NCI-H1417 treated with DMSO at 0.1 percent for 48 hours (cell line): ENCODE results near the gene LYSET.
"Not testable (repeated sequence)": the region's sequence is repeated elsewhere in the genome, so short reads cannot be mapped to it uniquely, and the experiment has no call there.

ENCODE experiments used
- DNase-seq: peaks from one replicate; lab custom pipeline; 2025; lab: John Stamatoyannopoulos, UW

The LYSET gene

GRCh38 chr14:93184391-93185348 lies at the start of gene LYSET, which contains the start of gene MOAP1:
Gene LYSET (plus strand): TSS chr14:93185317. CDS start chr14:93185406, 89 bp downstream.
Gene MOAP1 (minus strand): TSS chr14:93184897. CDS start chr14:93184242, 655 bp downstream.
- DNase-seq: no peak

- DNase-seq: no peak
Measured at GRCh38 chr14:93135399-93135798, 49.7 kb upstream of the LYSET start.

GRCh38 chr14:93136009-93136408 lies 49.1 kb upstream of the LYSET start:
- DNase-seq: no peak

GRCh38 chr14:93136508-93136907 lies 48.6 kb upstream of the LYSET start:
- DNase-seq: not testable (repeated sequence)

- peak; percentile 49 for DNase-seq
Measured at GRCh38 chr14:93137864-93138263, 47.3 kb upstream of the LYSET start.

- no peak for DNase-seq
Measured at GRCh38 chr14:93142854-93143652, 42.1 kb upstream of the LYSET start.

- no peak for DNase-seq
Measured at GRCh38 chr14:93146119-93146518, 39.0 kb upstream of the LYSET start.

- DNase-seq: no peak
Measured at GRCh38 chr14:93148979-93149378, 36.1 kb upstream of the LYSET start.

- no peak for DNase-seq
Measured at GRCh38 chr14:93150227-93151208, 34.6 kb upstream of the LYSET start.

GRCh38 chr14:93153121-93153520 lies 32.0 kb upstream of the LYSET start:
- DNase-seq: no peak

GRCh38 chr14:93155667-93156066 lies 29.4 kb upstream of the LYSET start:
- no peak for DNase-seq

- no peak for DNase-seq
Measured at GRCh38 chr14:93156693-93157369, 28.3 kb upstream of the LYSET start.

GRCh38 chr14:93158349-93158748 lies 26.8 kb upstream of the LYSET start:
- not testable (repeated sequence) for DNase-seq

GRCh38 chr14:93159625-93160352 lies 25.3 kb upstream of the LYSET start:
- not testable (repeated sequence) for DNase-seq

- DNase-seq: no peak
Measured at GRCh38 chr14:93160353-93160801, 24.7 kb upstream of the LYSET start.

GRCh38 chr14:93161411-93161940 lies 23.6 kb upstream of the LYSET start:
- DNase-seq: no peak

- no peak for DNase-seq
Measured at GRCh38 chr14:93163564-93163963, 21.6 kb upstream of the LYSET start.

GRCh38 chr14:93165271-93166265 lies 19.5 kb upstream of the LYSET start:
- DNase-seq: not testable (repeated sequence)
